Measurements from ENCODE around the gene COL4A2.

The COL4A2 gene

DNA sequence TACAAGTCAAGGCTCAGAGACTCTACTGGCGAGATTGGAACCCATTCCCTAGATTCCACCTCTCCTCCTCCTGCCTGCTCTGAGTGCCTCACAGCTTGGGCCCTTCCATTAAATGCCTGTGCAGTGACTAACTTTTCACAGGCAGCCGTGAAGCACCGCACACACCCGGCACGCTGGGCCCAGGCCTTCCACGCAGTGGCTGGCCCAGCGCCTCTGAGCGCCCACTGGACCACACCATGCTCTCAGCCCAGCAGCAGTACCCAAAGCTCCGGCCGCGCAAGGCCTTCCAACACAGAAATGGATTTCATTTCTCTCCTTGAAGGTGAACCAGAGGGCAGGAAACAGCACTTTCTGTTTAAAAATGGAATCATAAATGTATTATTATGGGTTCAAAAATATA is 228.4 kb downstream of the COL4A2 start:
- Mint-ChIP-seq H3K9me3 (no peaks in the 10 kb centered on the region), H3K27me3 (no peaks in the 10 kb centered on the region), H3K36me3 (no peaks in the 10 kb centered on the region), H3K4me1 (peaks cover 22% of the 10 kb centered on the region), H3K27ac (no peak overlapping the region), H3K4me3 (no peak overlapping the region)
- CTCF ChIA-PET: no interaction called here
- DNase-seq: no peak

DNA sequence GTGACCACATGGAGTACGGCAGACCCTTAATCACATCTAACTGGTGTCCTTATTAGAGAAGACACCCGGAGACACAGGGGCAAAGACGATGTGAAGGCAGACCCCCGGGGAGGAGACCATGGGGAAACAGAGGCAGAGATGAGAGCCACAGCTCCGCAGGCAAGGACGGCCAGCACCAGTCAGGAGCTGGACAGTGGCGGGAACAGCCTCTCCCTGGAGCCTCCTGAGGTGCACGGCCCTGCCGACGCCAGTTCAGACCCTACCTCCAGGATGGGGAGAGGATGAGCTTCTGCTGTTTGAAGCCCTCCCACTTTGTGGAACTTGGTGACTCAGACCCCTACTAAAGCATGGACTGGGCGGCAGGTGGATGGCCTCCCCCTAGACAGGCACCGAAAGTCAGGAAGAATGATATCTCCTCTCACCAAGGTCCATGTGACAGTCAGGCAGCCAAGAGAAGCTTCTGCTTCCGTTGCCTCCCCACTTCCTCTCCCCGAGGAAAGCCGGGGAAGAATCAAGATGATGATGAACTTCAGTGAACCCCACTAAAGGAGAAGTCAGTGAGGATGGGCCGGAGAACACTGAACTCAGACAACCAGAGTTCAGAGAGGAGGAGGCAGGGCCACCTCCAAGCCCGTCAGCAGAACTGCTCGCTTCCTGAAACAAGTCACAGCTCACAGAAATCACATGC is 229.1 kb downstream of the COL4A2 start:
- Mint-ChIP-seq H3K27me3 (no peaks in the 10 kb centered on the region), H3K4me1 (peaks cover 22% of the 10 kb centered on the region), H3K4me3 (no peak overlapping the region), H3K9me3 (no peaks in the 10 kb centered on the region), H3K36me3 (no peaks in the 10 kb centered on the region), H3K27ac (no peak overlapping the region)
- no peak for DNase-seq
- CTCF ChIA-PET: no interaction called here

DNA sequence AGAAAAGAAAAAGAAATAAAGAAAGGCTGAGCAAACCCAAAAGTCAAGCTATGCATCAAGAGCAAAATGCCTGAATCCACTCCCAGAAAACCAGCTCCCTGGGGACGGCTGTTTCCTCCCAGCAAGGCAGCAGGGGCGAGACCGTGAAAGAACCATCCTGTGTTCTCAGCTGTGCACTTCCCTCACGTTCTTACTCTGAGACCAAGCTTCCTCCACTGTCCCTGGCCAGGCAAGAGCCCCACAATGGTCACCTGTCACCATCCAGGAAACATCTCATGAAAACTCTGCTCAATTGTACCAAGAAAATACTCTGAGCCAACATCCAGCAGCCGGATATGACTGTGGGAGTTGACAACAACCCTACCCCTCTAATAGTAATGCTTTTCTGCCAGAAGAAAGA is 231.5 kb downstream of the COL4A2 start:
- no peaks in the 10 kb centered on the region for H3K36me3 Mint-ChIP-seq
- CTCF ChIA-PET: no interaction called here
- no peaks in the 10 kb centered on the region for H3K27me3 Mint-ChIP-seq
- H3K9me3 Mint-ChIP-seq: no peaks in the 10 kb centered on the region
- no peak overlapping the region for H3K27ac Mint-ChIP-seq
- DNase-seq: no peak
- H3K4me3 Mint-ChIP-seq: no peak overlapping the region
- H3K4me1 Mint-ChIP-seq: peaks cover 22% of the 10 kb centered on the region

DNA sequence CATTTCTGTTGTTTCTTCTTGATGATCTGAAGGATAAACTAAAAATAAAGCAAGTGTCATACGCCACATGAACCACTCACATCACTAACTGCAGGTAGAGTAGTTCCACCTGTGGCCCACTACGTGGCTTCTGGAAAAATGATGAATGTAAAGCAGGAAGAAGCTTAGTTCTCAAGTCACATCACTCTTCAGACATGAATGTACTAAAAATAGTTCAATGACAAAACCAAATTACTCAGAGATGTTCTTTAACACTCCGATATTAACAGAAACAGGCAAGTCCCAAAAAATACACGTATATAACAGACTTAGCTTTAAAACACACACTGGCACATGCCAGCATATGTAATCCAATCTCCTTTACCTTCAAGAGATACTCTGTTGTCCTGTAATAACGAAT is 232.8 kb downstream of the COL4A2 start:
- Mint-ChIP-seq H3K27me3 (no peaks in the 10 kb centered on the region), H3K27ac (no peak overlapping the region), H3K4me3 (no peak overlapping the region), H3K9me3 (no peaks in the 10 kb centered on the region), H3K4me1 (peaks cover 22% of the 10 kb centered on the region), H3K36me3 (no peaks in the 10 kb centered on the region)
- no peak for DNase-seq
- CTCF ChIA-PET: interaction anchor here (0.7 kb wide), 1 partner anchor 40 kb away, joined by 3 read pairs; no protein-coding TSS in a partner anchor

DNA sequence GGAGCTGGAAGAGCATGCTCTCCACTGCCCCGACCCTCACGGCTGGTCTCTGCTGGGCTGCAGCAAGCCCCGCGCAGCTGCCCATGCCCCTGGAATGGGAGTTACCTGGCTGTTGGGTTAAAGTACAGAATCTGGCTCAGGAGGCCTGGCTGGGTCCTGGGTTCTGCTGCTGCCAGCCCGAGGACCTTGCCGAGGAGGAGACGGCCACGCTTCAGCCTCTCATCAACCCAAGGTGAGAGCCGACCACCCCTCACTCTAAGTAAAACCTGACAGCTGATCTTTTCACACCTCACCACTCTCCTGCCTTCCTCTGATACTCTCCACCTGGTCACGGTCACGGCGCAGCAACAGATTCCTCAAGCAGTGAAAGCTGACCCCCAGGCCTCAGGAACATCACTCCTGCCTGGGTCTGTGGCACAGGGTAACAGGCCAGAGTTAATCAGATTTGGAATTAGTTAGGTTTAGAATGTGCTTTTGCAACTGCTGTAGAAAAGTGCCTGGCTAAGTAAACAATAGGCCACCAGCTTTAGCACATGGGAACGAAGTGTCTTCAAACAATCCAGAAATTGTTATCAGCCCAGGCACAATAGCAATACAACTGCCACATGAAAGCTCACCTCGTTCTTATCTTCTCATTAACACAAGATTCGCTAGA is 233.9 kb downstream of the COL4A2 start:
- H3K36me3 Mint-ChIP-seq: no peaks in the 10 kb centered on the region
- CTCF ChIA-PET: no interaction called here
- no peaks in the 10 kb centered on the region for H3K27me3 Mint-ChIP-seq
- no peaks in the 10 kb centered on the region for H3K9me3 Mint-ChIP-seq
- peaks cover 20% of the 10 kb centered on the region for H3K4me1 Mint-ChIP-seq
- DNase-seq: no peak
- H3K4me3 Mint-ChIP-seq: no peak overlapping the region
- H3K27ac Mint-ChIP-seq: no peak overlapping the region

DNA sequence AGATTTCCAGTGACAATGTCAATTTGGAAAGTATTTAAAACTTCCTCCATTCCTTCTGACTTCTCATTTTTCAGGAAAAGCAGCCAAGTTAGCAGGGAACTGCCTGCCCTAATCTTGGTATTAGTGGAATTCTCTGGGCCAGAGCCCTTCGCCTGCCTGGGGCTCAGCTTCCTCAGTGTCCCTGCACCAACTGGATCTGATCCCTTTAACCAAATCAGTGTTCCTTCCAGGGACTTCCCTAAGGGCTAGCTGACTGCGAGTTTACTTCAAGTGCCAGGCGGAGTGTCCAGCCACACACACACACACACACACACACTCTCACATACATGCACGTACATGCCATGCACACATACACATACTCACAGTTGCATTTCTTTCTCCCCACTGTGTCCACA is 234.4 kb downstream of the COL4A2 start:
- H3K9me3 Mint-ChIP-seq: no peaks in the 10 kb centered on the region
- no peaks in the 10 kb centered on the region for H3K36me3 Mint-ChIP-seq
- CTCF ChIA-PET: no interaction called here
- peaks cover 14% of the 10 kb centered on the region for H3K4me1 Mint-ChIP-seq
- H3K27me3 Mint-ChIP-seq: no peaks in the 10 kb centered on the region
- no peak overlapping the region for H3K4me3 Mint-ChIP-seq
- H3K27ac Mint-ChIP-seq: no peak overlapping the region
- no peak for DNase-seq

DNA sequence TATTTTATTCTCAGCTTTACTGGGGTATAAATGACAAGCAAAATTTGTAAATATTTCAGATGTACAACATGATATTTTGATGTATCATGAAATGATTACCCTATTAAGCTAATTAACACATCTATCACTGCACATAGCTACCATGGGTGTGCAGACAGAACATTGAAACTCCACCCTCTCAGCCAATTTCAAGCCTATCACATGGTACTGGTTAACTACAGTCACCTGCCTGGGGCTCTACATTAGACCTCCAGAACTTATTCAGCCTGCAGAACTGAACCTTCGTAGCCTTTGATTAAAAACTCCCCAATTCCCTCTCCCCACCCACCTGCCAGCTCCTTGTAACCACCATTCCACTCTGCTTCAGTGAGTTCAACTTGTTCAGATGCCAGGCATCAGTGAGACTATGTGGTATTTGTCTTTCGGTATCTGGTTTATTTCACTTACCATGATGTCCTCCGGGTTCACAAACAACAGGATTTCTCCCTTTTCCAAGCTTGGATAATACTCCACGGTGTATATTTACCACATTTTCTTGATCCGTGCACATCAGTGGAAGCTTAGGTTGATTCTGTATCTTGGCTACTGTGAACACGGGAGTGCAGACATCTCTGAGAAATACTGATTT is 235.2 kb downstream of the COL4A2 start:
- no peak for DNase-seq
- Mint-ChIP-seq H3K27me3 (no peaks in the 10 kb centered on the region), H3K27ac (no peak overlapping the region), H3K36me3 (peaks cover 1% of the 10 kb centered on the region), H3K9me3 (no peaks in the 10 kb centered on the region), H3K4me3 (no peak overlapping the region), H3K4me1 (peaks cover 10% of the 10 kb centered on the region)
- CTCF ChIA-PET: no interaction called here

DNA sequence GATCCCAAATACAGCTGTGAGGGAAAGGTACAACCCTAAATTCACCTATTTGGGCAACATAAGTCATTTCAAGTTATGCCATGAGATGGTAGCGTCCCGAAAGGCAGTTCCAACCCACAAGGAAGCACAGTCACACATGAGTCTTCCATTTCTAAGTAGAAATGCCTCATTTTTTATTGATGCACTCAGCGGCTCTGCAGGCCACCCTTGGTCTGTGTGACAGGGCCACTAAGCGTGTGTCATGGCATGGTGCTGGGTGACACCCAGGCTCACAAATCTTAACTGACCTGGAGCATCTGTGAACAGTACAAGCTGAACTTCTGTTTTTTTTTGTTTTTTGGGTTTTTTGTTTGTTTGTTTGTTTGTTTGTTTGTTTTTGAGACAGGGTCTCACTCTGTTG is 239.3 kb downstream of the COL4A2 start:
- no peaks in the 10 kb centered on the region for H3K27me3 Mint-ChIP-seq
- CTCF ChIA-PET: interaction anchor here (0.7 kb wide), 1 partner anchor 26 kb away, joined by 4 read pairs; no protein-coding TSS in a partner anchor

DNA sequence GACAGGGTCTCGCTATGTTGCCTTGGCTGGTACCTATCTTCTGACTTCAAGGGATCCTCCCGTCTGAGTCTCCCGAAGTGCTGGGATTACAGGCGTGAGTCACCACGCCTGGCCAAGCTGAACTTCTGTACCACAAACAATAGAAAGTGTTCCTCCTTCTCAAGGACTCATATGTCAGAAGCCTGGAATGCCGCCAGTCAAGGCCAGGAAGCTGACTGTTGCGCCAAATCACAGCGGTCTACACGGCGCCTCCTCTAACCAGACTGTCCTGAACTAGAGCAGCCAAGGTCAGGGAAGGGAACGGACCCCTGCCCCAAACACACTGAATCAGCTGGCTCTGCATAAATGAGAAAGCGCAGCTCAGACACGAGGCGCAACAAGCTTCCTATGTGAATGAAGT is 239.8 kb downstream of the COL4A2 start:
- Mint-ChIP-seq H3K27me3 (no peaks in the 10 kb centered on the region), H3K4me1 (no peaks in the 10 kb centered on the region), H3K27ac (no peak overlapping the region), H3K4me3 (no peak overlapping the region), H3K9me3 (no peaks in the 10 kb centered on the region), H3K36me3 (peaks cover 4% of the 10 kb centered on the region)
- CTCF ChIA-PET: interaction anchor here (0.7 kb wide), 1 partner anchor 26 kb away, joined by 4 read pairs; no protein-coding TSS in a partner anchor
- no peak for DNase-seq

More for the DNA sequence above, 239.3 kb downstream of the COL4A2 start:
- Mint-ChIP-seq H3K4me1 (no peaks in the 10 kb centered on the region), H3K27ac (no peak overlapping the region), H3K36me3 (peaks cover 4% of the 10 kb centered on the region), H3K4me3 (no peak overlapping the region), H3K9me3 (no peaks in the 10 kb centered on the region)
- no peak for DNase-seq

DNA sequence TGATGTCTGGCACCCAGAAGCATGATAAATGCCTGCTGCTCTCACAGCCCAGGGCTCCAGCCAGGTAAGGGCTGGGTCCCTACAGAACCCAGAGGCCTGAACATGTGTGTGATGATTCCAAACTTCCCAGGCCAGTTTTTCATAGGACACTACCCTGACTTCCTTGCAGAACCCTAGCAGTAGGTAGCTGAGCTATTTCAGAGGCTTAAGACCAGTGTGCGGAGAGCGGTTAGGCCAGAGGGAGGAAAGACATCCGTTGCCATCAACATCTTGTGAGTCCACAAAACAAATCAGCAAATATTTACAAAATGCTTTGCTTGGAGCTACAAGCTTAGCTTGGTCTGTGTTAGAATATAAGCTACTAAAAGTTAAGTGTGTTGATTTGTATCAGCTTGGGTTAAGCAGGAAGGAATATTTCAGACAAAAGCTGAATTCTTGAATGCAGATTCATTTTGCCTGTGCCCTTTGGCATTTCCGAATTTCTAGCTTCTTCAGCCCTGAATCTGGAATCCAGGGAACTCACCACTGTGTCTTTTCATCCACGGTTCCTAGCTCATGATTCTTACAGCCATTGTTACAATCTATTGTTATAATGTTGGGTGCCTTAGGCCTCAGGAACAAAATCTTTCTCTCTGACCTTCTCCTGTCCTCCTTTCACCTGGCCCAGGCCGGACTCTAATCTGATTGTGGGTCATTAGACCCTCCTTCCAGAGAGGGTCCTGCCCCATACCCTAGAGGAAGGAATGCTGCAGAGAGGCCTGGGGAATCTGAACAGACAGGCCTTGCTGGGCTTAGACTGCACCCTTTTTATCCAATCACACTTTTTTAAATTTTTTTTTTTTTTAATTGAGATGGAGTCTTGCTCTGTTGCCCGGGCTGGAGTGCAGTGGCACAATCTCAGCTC is 242.1 kb downstream of the COL4A2 start:
- Mint-ChIP-seq H3K36me3 (peaks cover 4% of the 10 kb centered on the region), H3K27me3 (no peaks in the 10 kb centered on the region), H3K27ac (no peak overlapping the region), H3K4me1 (no peaks in the 10 kb centered on the region), H3K9me3 (no peaks in the 10 kb centered on the region), H3K4me3 (no peak overlapping the region)
- CTCF ChIA-PET: interaction anchor here (1.2 to 1.4 kb wide), 2 partner anchors 11 to 44 kb away, joined by 3 to 4 read pairs; no protein-coding TSS in a partner anchor
- no peak for DNase-seq

DNA sequence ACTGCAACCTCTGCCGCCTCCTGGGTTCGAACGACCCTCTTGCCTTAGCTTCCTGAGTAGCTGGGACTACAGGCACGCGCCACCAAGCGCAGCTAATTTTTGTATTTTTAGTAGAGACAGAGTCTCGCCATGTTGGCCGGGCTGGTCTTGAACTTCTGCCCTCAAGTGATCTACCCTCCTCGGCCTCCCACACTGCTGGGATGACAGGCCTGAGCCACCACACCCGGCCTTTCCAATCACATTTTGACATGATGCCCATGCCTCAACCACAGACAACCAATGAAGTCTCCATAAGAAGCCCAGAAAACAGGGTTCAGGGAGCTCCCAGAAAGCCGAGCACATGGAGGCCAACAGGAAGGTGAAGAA is 242.7 kb downstream of the COL4A2 start:
- Mint-ChIP-seq H3K4me1 (no peaks in the 10 kb centered on the region), H3K27ac (no peak overlapping the region), H3K36me3 (peaks cover 4% of the 10 kb centered on the region), H3K27me3 (no peaks in the 10 kb centered on the region), H3K4me3 (no peak overlapping the region), H3K9me3 (no peaks in the 10 kb centered on the region)
- no peak for DNase-seq
- CTCF ChIA-PET: interaction anchor here (1.2 to 1.4 kb wide), 2 partner anchors 11 to 44 kb away, joined by 3 to 4 read pairs; no protein-coding TSS in a partner anchor

DNA sequence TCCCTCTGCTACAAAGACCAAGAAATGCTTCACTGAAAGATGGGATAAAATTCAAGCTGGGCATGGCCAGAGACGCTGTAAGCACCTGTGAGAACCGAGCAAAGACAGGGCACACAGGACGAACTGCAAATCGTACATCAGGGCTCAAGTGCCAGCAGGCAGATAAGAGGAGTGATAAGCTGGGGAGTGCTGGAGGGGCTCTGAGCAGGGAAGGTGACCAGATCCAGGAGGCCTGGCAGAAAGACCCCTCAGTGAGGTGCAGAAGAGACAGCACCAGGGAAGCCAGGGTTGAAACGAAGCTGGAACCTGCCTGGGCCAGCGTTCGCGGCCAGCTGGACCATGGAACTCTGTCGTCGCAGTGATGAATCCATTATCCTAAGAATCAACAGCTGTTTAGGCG is 244.2 kb downstream of the COL4A2 start:
- DNase-seq: no peak
- peaks cover 9% of the 10 kb centered on the region for H3K27me3 Mint-ChIP-seq
- H3K4me3 Mint-ChIP-seq: no peak overlapping the region
- CTCF ChIA-PET: no interaction called here
- H3K9me3 Mint-ChIP-seq: no peaks in the 10 kb centered on the region
- peaks cover 4% of the 10 kb centered on the region for H3K36me3 Mint-ChIP-seq
- H3K27ac Mint-ChIP-seq: no peak overlapping the region
- H3K4me1 Mint-ChIP-seq: no peaks in the 10 kb centered on the region

DNA sequence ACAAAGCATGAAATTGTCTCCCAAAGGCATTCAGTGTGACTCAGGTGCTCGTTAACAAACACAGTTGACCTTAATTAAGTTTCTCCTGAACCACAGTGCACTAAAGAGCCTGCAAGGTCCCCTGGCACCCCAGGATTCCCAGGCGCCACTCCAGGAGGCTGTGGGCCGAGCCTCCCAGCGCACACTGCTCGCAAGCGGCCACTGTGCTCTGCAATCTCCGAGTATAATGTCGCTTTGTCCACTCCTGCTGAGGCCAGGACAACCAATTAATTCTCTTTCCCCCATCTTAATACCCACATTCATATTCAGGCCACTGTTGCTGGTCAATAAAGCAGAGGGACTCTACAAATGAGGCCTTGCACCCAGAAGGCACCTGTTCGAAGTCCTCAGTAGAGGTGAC is 245.7 kb downstream of the COL4A2 start:
- H3K4me3 Mint-ChIP-seq: no peak overlapping the region
- peaks cover 9% of the 10 kb centered on the region for H3K27me3 Mint-ChIP-seq
- CTCF ChIA-PET: no interaction called here
- no peak overlapping the region for H3K27ac Mint-ChIP-seq
- H3K4me1 Mint-ChIP-seq: peaks cover 2% of the 10 kb centered on the region
- peaks cover 6% of the 10 kb centered on the region for H3K36me3 Mint-ChIP-seq
- DNase-seq: no peak
- H3K9me3 Mint-ChIP-seq: no peaks in the 10 kb centered on the region

DNA sequence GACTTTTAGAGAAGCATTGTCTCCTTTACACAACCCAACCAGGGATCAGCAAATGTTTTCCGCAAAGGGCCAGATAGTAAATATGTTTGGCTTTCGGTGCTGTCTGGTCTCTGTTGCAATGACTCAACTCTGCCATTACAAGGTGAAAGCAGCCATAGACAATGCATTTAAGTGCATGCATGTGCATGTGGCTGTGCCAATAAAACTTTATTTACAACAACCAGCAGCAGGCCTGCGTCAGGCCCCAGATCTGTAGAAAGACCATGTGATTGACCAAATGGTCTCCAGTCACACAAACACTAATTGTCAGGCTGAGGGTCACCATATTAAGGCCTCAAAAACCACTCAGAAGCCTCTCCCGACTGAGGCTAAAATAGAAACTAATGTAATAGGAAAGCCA is 246.3 kb downstream of the COL4A2 start:
- CTCF ChIA-PET: no interaction called here

More for the DNA sequence above, 246.3 kb downstream of the COL4A2 start:
- H3K27ac Mint-ChIP-seq: no peak overlapping the region
- no peaks in the 10 kb centered on the region for H3K9me3 Mint-ChIP-seq
- peaks cover 2% of the 10 kb centered on the region for H3K4me1 Mint-ChIP-seq
- DNase-seq: no peak
- H3K27me3 Mint-ChIP-seq: peaks cover 9% of the 10 kb centered on the region
- H3K4me3 Mint-ChIP-seq: no peak overlapping the region
- H3K36me3 Mint-ChIP-seq: peaks cover 6% of the 10 kb centered on the region
